COLO829 (cell line): Measurements from ENCODE around the gene HOXB8.

Experiments used
- DNase-seq: peaks from one replicate; pipeline ENCODE4 v3.0.0; 2012; ENCODE audit warnings: low spot score

Gene HOXB8

DNA sequence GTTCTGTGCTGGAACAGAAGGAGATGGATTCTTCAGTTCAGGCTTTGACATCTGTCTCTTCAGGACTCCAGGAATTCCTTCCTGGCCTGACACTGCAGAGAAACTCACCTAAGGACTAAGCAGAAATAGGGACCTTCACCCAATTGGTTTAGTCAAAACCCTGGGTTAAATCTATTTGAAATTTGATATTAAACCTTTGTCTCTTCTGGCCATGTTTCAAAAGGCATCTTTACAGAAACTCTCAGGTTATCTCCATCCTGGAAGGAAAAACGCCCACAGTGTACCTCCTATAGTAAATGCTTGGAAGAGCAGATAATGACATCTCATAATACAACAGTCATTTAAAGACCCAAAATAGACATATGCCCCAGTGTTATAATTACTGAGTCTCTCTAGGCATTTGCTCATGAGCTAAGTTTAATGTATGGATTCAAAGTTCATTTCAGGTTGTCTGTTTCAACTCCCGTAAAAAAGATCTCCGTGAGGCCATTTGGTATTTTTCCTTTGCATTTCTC, 31.3 kb downstream of the HOXB8 start:
- DNase-seq = no peak

DNA sequence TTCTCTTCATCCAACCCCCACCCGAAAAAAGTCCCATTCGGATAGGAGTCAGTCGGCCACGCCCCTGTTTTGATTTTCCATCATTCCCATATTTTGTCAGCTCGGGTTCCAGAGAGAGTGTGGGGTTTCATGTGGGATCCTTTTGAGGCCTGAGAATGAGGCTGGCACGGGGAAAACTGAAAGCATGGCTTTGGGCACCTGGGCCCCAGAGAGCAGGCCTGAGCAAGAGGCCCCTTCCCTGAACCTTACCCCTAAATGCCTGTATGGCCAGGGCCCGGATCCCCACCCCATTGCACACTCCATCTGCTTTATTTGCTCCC, 32.4 kb downstream of the HOXB8 start:
- no peak for DNase-seq

DNA sequence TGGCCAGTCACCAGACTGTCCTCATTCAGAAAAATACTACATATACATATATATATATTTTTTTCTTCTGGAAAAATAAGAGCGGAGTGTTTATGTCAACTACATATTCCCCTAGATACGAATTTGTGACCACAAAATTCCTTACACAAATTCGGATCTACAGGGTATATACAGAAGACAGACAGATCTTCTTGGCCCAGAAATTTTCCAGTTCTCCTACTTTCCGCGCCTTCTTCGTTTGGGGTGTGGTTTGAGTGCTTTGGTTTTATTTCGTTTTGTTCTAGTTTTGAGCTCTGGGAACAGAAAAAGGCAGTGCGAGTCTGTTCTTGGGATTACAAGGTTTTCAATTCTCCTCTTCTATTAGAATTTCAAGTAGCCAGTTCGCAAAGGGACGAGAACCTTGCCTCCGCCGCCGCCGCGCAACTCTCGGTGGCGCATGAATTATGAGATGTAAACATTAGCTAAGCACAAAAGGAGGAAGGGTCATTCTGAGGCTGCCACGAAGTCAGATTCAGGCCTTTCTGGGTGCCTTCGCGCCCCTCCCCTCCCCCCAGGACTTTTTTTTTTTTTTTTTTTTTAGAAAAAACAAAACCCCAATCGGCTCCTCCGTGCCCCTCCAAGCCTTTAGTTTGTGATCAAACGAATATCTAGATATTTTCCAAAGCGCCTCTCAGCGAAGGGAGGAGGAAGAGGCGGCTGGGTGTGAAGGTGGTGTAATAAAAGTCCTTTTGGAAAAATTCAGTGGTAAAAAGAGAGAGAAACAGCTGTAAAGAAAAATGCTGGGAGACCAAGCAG, 35.1 kb downstream of the HOXB8 start:
- no peak for DNase-seq

DNA sequence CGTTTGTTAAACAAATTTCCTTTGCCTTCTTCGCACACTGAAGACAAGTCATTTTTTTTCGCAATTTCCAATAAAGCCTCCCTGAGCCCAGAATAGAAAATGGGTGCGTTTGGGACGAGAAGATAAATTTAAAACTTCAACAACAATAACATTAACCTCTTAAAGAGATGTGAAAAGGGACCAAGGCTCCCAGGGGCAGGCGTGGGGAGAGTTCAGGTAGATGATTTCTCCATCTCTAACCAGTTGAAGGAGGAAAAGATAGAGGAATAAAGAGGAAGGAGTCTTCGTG, 35.7 kb downstream of the HOXB8 start:
- no peak for DNase-seq

DNA sequence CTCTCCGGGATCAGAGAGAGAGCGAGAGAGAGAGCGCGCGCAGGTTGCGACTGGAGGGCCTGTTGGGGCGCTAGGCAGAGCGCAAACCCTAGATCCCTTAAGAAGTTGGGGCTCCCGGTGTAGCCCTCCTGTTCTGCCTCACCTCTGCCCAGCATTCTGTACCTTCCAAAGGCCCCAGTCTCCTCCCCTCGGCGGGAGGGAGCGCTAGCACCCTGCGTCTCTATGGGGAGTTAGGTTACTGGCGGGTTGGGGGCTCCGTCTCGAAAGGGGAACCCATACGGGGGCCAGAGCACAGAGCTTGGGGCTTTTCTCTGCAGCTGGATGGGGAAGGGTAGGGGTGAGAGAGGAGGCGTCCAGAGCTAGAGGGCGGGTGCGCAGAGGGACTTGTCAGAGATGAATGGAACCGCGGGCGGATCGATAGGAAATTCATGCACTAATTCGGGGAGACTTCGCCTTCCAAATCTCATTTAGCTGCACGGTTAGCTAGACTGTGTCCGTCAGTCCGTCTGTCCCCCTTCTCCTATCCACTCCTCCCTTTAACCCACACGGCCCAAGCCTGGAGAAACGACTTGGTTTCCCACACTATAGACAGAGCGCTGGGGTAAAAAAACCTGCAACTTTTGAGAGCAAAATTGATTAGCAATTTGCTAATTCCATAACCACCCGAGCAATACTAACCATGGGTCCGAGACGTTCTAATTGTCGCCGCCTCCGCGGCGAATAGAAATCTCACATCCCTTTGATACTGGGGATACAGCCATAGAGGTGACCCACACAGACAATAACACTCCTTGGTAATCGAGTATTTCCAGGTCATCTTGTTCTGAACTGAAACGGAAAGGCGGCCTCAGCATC, 36.2 kb downstream of the HOXB8 start:
- DNase-seq = no peak

DNA sequence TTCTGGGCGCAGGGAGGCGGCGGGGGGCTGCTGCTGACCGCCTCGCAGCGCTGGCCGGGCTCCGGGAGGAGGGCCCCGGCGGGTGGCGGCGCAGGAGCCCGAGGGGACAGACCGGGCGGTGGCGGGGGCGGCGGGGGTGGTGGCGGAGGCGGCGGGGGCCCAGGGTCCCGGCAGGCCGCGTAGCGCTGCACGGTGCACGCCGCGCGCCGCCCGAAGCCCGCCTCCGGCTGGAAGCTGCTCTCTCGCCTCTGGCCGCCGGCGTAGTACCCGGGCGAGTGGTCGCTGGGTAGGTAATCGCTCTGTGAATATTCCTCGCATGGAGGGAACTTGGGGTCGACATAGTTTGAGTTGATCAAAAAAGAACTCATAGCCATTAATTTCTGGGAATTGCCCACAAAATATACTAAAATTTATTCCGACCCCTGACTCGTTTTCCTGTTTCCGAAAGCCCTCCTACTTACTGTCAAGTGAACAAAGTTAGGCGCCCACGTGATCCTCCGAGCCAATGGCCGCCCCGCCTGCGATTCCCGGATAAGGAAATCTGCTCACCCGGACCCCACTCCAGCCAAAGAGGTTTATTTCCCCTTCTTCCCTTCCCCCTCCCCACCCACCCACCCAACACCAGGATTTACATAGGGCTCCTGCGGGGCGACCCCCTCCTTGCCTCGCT, 37.0 kb downstream of the HOXB8 start, which contains the start of gene HOXB4:
Gene HOXB4 (minus strand): TSS at position 405 of the 670 bp plus-strand sequence. CDS start 31 bp downstream, at position 374.
- DNase-seq = no peak

DNA sequence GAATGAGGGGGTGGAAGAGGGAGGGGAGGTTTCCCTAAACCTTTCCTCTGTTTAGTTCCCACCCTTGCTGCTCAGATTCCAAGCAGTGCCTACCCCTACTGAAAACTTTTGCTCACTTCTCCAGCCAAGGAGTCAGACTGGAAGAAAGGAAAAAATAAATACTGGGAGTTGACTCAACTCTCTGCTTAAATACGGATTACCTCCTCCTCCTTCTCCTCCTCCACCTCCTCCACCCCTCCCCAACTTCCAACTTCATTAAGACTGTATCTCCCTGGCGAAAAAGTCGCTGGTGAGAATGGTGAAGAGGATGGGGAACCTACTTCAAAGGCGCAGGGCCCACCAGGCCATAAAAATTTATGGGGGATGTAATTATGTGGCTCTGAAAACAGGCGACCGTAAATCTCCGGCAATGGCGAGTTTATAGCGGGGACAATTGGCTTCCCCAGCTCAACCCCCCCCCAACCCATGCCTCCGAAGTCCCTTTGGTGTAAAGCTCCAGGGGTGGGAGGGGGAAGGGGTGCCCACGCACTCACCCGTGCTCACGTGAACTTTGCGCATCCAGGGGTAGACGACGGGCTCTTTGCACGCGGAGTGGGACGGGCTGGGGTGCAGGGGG, 37.7 kb downstream of the HOXB8 start:
- DNase-seq = no peak

DNA sequence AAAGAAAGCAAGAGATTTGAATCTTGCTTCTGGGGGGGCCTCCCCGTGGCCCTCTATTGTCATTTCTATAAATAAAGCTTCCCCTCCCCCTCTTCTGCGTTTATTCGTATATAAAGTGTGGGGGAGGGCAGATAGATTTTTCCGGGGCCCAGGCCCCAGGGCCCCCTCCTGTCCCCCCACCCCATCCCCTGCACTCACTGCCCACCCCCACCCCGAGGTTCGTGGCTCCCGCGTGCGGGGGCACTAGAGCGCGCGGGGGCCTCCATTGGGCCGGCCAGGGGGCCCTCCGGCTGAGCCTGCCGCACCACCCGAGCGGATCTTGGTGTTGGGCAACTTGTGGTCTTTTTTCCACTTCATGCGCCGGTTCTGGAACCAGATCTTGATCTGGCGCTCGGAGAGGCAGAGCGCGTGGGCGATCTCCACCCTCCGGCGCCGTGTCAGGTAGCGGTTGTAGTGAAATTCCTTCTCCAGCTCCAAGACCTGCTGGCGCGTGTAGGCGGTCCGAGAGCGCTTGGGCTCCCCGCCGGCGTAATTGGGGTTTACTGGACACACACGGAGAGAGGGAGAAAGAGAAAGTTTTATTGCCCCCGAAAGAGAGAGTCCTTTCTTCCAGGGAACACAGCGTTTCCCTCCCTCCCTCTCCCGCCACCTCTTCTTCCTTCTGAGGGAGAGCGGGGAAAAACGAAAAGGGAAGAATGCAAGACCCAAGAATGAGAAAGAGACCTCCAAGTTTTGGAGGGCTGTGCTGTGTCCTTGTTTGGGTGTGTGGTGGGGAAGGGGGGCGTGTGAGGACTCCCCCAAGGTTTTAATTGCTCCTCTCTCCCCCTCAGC, 38.4 kb downstream of the HOXB8 start:
- DNase-seq = no peak

DNA sequence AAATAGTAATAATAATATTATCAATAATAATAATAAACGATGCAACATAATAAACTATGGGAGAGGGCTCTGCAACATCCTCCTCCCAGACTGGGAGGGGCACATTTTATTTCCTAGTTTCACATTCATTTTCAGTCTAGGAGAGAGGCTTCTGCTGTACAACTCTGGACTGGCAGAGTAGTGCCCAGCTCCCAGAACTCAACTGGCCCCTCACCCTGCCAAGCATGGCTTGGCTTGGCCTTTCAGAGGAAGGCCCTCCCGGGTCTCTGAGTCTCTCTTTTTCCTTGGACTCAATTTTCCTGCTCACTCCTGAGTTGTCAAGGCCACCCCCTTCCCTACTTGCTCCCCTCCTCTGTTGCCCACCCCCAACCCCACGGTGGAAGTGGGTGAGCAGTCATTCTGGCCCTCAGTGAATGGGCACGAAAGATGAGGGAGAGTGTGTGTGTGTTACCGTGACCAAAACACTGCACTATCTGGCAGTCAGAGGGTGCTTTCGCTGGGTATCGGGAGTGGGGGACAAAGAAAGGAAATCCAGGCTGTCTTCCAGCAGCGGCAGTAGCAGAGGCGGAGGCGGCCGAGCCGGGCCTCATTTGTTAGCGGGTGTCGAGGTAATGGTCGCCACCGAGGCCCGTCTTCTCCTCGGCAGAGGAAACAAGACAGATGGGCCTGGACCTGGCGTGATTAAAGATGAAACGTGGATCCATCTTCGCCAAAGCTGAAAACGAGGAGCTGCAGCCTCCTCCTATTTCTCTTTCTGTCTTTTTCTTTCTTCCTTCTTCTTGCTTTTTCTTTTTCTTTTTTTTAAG, 39.2 kb downstream of the HOXB8 start:
- DNase-seq = no peak

DNA sequence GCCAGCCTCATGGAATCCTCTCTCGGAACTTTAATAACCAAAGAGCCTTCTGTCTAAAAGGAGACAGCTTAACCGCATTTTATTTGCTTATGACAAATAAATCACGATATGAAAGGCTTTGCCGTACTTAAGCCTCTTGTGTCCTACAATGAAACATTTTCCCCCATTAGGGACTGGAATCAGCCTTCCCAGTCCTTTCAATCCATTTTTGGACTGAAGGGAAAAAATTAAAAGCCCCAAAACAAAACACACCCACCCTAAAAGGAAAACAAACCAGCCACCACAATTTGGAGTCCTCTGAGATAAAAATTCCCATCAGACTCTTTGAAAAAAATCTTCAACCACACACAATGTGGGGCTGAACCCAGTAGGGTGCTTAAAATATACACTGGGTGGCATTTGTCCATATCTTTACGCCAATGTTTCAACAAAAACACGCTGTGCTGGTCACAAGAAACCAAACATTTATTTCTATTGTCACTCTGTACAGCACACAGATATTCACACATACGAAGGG, 40.0 kb downstream of the HOXB8 start:
- peak; percentile 35 for DNase-seq

DNA sequence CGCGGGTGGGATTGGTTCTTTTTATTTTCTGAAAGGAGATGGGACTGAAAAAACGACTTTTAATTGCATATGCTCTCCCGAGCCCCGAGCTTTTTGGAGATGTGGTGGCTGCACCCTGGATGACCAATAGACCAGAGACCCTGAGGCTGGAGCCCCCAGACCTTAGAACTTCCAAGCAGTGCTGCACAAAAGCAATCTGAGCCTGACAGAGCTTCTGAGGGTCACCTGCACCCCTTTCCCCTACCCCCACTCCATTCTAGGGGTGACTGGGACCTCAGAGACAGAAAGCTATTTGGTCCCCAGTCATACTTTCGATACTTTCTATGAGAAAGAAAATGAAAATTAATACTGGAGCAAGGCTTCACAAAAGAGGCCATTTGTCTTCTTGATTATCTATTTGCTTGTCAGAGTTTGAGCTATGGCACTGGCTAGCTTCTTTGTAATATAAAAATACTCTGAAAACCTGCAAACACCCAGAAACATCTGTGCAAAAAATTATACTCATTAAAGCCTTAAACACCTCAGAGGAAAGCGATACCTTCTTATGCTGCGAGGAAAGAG, 40.5 kb downstream of the HOXB8 start:
- no peak for DNase-seq

DNA sequence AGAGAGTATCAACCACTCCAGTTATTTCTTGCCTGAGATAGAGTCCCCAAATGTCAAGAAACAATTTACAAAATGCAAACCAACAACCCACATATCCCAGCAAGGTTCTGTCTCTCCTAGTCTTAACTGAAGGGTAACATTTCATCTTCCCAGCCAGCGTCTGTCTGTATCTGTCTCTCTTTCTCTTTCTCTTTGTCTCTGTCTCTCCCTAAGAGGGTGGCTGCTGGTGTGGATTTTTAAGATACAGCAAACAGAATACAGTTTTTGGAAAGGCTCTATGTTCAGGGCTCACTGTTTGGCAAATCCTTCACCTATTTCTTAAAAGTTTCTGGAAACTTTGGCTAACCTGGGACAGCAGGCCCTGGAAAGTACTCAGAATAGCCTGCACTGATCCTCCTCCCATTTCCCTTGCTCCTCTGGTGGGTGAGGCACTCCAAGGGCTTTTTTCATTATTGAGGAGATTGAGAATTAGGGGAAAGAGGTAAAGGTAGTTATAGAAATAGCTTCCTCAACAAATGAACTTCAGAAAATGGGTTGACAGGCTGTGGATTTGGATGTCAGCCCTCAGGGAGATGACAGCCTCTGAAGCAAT, 43.2 kb downstream of the HOXB8 start:
- DNase-seq = no peak

DNA sequence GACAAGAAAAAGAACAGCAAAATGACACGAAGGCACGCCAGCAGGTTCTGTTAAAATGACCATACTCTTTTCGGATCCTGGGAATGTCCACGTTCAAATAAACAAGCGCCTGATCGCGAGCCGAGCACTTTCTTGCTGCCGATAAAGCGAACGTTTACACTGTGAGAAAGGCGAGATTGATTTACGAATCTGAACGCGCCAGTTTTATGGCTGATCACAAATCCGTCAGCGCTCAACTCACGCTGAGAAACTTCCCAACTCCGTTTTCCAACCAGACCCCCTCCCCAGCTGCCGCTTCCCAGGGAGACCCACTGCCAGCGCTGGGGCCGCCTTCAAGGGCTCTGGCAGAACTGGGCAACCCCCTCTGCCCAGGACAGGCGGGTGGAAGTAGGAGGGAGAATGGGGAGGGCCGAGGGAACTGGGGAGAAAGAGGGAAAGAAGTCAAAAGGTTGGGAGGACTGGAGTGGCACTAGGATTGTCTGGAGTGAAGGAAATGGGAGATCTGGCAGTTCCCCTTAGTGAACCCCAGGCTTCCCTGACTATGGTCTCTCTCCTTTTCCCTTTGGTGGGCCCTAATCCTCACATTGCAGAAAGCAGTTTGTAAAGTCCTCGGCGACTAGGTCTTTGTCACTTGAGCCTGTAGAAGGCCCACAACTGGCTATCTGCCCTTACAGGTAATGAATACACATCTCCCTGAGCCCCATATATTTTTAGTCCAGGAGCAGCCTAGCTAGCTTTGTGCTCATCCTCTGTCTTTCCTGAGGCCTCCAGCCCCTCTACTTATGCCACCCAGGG, 43.9 kb downstream of the HOXB8 start:
- DNase-seq = no peak

DNA sequence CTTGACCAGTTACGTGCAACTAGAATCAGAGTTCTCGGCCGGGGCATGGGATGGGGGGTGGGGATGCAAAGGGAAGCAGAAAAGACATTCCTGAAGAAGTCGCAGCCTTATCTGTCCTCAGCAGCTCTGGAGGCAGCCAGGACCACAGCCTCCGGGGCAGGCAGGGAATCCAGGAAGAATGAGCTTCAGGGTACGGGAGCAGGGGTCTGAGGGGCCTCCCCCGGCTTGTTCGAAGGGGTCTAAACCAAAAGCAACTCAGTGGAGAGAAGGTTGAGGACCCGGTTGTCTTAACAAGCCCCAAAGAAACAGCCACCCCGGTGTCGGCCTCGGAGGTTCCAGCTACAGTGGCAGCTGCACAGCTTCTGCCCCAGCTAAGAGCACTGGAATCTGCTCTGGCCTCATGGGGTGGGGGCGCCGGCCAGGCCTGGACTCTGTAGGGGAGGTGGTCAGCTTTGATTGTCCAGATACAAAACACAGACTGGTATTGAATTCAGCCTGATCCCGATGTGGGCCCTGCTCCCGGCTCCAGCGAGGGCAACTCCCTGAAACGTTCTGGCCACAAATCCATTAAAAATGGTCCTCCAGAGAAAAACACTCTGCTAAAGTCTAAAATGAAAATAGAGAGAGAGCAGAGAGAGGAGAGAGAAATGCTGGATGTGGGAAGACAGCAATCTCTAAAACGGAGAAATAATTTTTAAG, 44.6 kb downstream of the HOXB8 start:
- DNase-seq = no peak

DNA sequence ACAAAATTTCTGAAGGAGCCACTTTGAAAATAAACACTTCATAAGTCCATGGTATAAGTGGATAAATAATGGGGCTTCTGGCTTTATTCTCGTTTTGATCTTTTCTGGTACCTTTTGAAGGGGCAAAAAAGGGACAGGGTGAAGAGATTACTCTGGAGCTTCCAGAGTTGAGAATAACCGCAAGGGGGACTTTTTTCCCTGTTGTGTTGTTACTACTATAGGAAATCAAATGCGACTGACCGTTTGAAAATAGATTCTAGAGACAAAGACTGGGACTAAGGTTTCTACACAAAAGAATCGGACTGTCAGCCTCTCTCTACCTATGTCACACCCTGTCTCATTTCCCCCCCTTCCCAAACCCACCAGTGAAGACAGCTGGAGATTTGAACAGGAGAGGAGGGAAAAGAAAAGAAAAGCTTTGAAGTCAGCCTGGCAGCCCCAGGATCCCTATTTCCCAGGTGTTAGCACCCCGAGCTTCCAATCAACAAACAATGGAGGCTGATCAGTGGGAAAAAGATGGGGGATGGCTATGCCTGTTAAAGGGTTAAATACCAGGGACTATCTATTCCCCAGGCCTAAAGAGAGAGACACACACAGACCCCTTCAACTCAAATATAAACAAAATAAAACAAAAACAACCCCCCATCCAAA, 45.3 kb downstream of the HOXB8 start:
- no peak for DNase-seq

DNA sequence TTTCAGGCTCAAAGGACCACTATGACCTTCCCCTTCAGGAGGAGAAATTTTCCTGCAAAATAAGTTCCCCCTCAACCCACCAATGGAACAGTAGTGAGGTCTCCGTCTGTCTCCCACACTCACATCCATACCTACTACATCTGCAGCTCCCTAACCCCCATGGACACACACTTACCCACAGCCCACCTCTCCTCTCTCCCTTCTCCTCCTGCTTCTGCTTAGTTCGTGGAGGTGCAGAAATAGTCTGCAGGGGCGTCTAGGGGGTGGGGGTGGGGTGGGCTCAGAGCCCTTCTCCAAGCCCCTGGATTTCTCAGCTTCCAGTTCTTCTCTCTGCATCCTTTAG, 45.9 kb downstream of the HOXB8 start:
- no peak for DNase-seq

DNA sequence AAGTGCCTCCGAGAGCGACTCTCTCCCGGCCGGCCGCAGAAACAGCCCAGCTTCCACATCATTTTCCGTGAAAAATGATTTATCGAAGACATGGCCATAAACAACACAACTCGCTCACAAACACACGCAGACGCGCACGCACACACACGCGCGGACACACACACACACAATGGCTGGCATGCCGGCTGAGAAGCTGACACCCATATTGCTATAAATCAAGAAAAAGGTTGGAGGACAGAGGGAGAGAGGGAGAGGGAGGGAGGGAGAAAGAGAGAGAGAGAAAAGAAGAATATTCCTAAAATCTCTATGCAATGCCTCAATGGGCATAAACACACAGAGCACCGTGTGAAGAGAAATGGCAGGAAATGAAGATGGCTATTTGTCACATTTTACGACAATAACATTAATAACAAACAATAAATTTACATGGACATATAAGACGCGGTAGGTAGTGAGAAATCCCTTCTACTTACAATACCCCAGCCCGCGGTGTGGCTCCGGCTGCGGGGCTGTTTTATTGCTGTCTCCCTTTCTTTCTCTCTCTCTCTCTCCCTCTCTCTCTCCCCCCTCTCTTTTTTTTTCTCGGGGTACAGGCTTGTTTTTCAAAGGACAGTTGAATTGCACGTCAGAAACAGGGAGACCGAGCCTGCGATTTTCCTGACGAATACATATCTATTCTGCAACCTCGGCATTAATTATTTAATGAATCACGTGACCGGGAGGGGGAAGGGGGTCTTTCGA, 46.4 kb downstream of the HOXB8 start:
- no peak for DNase-seq
